Activated CD8-positive, alpha-beta memory T cell treated with anti-CD3 and anti-CD28 coated beads for 36 hours (primary cell): ENCODE data around the gene PSAPL1. TPM values are rescaled to one million over a fixed set of nuclear protein-coding genes. Genes with fewer than 3 reads are reported as not detected.
"Not testable (repeated sequence)": the region's sequence is repeated elsewhere in the genome, so short reads cannot be mapped to it uniquely, and the experiment has no call there.

ENCODE experiments used
- CTCF ChIA-PET: fragments of 350-600 bp; sonication (Branson Sonifier 250); formaldehyde crosslinking; loops from one replicate; lab custom pipeline; 2021; ENCODE audit warnings: antibody characterized with exemption; lab: Charles Lee
- POLR2A ChIA-PET: fragments of 350-600 bp; sonication (Branson Sonifier 250); formaldehyde crosslinking; loops from one replicate; lab custom pipeline; 2021; ENCODE audit warnings: antibody characterized with exemption; lab: Charles Lee
- total RNA-seq, 2 experiments: library from RNA; stranded (reverse); gene quantifications; one replicate each; pipeline ENCODE4 v1.2.3, GENCODE V29; 2021

PSAPL1 gene
- total RNA-seq, 2 experiments from 2014 or later, result not detected

DNA sequence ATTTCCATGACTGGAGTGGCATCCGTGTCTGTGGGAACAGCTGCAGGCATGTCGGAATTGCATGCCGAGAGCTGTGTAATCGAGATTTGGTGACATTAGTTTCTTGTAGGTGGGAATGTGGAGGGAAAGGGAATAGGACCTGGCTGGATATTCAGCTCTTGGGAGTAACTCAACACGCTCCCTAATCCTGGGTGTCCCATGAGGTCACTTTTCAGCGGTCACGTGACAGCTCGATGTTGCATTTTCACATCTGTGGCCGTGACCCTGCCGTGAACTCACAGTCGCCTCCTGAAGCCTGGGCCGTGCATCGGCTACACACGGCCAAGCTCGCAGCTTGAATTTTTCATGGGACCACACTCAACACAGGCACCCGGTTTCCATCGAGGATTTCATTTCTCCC is 25.8 kb upstream of the PSAPL1 start:
- POLR2A ChIA-PET, result no interaction called here
- CTCF ChIA-PET, result interaction anchor here (0.5 kb wide), 1 partner anchor 529 kb away, joined by 3 read pairs; no protein-coding TSS in a partner anchor

DNA sequence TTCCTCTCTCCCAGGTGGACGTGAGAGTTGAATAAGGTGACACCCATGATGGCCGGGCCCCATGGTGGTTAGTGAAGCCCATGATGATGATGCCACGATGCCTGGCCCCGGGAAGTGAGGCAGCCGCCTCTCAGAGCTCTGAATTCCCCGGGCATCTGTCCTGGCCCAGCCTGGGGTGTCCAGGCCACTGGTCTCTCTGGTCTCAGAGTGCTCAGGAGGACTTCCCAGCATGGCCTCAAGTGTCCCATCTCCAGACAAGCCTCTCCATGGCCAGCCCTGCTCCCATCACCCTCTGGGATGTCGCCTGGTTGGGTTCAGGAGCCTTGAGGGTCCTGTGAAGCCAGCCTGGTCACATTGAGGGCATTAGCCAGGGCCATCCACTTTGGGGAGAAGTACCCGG is 24.7 kb upstream of the PSAPL1 start:
- ChIA-PET CTCF (no interaction called here), POLR2A (no interaction called here)

DNA sequence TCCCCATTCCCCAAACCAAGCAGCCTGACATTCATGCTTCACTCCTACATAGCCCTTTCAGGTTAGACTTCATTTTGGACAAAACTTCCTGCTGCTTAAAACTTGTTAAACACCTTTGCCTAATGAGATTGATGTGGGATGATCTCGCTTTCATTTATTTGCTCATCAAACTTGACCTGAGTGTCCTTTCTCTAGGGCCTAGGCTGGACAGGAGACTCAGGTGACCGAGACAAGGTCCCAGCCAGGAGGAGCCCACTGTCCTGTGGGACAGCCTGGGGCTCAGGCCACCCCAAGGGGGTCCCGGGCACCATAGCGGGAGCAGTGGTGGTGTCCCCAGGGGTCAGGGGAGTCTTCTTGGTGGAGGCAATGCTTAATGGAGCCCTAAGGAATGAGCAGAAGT is 23.7 kb upstream of the PSAPL1 start:
- CTCF ChIA-PET, result no interaction called here
- POLR2A ChIA-PET, result no interaction called here

DNA sequence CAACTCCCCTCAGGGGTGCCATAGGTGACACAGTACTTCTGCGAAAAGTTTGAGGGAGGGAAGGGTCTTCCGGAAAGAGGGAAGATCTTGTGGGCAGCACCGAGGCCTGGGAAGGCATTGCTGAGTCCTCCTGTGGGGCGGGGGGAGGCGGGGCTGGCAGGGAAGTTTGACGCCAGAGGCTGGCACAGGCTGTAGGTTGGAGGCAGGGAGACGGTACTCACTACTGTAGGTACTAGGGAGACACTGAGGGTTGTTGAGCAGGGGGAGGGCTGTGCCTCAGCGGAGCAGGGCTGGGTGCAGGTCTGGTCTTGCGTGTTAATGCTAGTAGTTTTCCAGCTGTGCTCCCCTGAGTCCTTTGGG is 23.3 kb upstream of the PSAPL1 start:
- CTCF ChIA-PET, result no interaction called here
- POLR2A ChIA-PET, result no interaction called here

DNA sequence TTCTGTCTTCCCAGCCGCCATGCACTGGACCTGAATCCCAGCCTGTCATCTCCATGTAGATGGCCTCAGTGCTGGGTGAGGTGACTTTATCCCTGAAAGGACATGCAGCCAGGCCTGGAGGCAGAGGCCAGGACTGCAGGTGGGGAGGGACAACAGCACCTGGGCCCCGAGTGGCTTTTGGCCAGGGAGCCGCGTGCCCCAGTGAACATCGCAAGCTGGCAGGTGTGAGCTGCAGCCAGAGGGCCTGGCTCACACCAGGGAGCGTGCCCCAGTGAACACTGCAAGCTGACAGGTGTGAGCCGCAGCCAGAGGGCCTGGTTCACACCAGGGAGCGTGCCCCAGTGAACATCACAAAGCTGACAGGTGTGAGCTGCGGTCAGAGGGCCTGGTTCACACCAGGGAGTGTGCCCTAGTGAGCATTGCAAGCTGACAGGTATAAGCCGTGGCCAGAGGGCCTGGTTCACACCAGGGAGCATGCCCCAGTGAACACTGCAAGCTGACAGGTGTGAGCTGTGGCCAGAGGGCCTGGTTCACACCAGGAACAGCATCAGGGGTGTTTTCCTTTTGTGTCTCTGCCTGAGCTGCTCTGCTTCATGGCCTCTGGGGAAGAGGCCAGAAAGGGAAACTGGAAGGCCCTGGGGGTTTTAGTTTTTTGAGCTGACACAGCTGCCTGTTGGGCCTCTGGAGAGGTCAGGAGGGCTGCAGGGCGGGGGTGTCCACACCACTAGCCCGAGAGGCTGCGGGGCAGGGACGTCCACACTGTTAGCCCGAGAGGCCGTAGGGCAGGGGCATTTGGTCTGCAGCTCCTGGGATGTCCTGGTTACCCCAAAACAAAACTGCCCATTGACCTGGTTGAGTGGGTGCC is 22.7 kb upstream of the PSAPL1 start:
- ChIA-PET CTCF (no interaction called here), POLR2A (no interaction called here)

DNA sequence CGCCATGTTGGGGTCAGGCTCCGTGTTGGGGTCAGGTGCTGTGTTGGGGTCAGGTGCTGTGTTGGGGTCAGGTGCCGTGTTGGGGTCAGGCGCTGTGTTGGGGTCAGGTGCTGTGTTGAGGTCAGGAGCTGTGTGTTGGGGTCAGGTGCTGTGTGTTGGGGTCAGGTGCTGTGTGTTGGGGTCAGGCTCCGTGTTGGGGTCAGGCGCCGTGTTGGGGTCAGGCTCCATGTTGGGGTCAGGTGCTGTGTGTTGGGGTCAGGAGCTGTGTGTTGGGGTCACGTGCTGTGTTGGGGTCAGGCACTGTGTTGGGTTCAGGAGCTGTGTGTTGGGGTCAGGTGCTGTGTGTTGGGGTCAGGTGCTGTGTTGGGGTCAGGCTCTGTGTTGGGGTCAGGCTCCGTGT is 18.1 kb upstream of the PSAPL1 start:
- CTCF ChIA-PET, POLR2A ChIA-PET: not testable (repeated sequence)

DNA sequence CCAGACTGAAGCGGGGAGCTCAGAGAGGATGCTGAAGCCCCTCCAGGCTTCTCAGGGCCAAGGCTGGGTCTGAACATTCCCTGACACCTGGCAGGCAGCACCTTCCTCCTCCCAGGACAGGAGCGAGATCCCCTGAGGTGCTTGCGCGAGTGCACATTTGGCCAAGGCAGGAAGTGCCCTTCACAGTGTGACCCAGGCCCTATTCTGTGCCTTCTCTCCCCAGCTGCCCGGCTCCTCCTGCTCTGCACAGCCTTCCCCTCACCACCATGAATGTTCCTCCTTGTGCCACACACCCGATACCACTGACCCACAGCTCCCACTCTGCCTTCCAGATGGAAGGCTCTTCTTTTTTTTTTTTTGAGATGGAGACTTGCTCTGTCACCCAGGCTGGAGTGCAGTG is 17.1 kb upstream of the PSAPL1 start:
- CTCF ChIA-PET, result no interaction called here
- POLR2A ChIA-PET, result no interaction called here

DNA sequence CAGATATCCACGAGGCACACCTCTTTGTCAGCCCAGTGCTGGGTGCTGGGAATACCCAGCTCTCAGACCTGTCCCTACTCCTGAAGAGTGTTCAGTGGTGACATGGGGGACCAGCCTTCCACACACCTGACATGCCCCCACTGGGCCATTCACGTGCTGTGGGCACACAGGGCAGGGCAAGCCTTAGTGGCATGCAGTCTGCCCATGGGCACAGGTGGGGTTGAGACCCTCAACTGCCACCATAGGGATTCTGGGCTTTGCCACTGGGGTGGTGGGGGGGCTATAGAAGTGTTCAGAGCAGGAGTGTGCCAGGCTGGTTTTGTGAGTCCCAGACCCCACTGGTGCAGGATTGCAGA is 16.7 kb upstream of the PSAPL1 start:
- POLR2A ChIA-PET, result no interaction called here

DNA sequence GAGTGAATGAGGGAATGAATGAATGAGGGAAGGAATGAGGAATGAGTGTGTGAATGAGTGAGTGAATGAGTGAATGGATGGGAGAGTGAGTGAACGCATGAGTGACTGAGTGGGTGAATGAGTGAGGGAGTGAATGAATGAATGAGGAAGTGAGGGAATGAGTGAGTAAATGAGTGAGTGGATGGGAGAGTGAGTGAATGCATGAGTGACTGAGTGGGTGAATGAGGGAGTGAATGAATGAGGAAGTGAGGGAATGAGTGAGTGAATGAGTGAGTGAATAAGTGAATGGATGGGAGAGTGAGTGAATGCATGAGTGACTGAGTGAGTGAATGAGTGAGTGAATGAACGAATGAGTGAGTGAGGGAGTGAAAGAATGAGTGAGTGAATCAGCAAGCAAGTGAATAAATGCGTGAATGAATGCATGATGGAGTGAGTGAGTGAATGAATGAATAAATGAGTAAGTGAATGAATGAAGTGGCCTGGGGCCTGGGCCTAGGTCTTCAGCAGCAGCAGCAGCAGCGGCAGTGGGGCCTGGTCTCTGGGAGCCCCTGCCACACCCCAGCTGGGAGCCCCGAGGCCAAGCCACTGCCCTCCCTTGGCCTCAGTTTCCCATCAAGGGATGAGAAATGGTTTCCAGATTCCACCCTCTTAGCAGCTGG is 16.2 kb upstream of the PSAPL1 start:
- POLR2A ChIA-PET, result no interaction called here
- CTCF ChIA-PET, result no interaction called here

More for the DNA sequence above, 16.7 kb upstream of the PSAPL1 start:
- CTCF ChIA-PET, result no interaction called here

DNA sequence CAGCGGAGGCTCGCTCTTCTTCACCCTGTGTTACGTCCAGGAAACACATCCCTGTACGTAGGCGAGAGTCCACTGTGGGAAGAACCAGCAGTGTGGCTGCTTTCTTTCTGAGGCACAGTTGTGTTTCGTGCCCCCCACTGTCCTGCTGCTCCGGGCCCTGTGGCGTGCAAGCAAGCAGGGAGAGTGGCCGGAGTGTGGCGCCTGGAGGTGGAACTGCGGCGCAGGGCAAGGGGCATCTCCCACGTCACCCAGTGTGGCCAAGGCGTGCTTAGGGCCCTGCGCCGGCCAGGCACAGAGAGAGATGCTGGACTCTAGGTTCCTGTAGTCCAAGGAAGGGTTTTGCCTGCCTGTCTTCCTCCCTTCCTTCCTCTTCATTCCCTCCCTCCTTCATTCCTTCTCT is 13.3 kb upstream of the PSAPL1 start:
- ChIA-PET CTCF (no interaction called here), POLR2A (no interaction called here)

DNA sequence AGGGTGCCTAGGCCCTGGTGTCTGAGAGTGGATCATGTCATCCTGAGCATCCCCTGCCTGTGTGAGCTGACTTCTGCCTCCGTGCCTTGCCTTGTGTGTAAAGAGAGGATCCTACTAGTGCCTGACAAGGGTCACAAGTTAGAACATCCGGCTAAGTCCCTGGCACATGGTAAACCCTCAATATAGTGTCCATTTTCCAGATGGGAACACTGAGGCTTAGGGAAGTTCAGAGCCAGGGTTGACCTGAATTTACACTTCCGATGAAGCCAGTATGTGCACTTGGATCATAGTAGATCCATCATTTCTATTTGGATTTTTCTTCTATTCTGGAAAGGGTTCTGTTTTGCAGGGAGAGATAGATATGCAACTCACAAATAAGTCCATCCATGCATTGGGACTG is 12.5 kb upstream of the PSAPL1 start:
- CTCF ChIA-PET, result no interaction called here

DNA sequence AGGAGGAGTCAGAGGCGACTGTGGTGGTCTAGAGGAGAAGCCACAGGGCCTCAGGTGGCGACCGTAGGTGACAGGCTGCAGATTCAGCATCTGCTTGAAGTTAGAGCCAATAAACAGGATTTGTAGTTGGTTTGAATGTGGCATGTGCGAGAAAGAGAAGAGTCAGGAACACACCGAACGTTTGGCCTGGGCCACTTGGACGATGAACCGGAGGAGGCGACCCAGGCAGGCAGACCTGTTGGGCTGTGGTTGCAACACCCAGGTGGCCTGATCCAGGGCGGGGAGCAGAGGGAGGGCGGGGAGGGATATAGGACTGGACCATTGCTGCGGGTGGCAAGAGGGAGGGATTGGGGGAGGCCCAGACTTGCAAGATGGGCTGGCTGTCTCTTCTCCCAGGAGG is 10.0 kb upstream of the PSAPL1 start:
- ChIA-PET POLR2A (no interaction called here), CTCF (no interaction called here)

More for the DNA sequence above, 12.5 kb upstream of the PSAPL1 start:
- POLR2A ChIA-PET, result no interaction called here

DNA sequence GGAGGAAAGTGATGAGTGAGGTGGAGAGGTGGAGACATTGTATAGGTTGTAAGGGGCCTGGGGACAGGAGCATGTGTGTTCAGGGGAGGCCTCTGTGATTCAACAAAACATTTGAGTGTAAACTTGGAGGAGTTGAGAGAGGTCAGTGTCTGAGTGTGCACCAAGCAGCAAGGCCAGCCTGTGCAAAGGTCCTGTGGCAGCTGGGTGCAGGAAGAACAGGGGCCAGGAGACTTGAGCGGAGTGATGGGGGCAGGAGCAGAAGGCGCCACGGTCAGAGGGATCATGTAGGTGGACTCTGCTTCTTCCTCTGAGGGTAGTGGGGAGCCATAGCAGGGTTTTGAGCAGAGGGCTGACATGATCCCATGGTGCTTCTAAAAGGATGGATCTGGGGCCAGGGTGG is 9.6 kb upstream of the PSAPL1 start:
- ChIA-PET CTCF (no interaction called here), POLR2A (no interaction called here)

DNA sequence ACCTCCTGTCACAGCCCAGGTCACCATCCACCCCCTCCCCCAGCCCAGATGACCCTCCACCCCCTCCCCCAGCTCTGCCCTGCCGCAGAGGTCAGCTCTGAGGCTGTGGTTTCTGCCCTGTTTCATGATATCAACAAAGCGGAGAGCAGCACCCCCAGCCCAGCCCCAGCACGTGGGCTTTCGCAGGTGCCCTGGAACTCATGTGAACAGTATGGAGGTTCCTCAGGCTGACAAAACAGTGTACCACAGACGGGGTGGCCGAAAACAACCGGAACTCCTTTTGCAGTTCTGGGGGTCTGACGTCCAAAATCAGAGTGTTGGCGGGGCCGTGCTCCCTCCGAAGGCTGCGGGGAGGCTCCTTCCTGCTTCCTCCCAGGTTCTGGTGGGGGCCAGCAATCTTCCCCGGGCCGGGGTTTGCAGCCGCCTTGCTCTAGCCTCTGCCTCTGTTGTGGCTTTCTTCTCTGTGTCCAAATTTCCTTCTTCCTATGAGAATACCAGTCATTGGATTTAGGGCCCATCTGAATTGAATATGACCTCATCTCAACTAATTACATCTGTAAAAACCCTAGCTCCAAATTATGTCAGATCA is 7.9 kb upstream of the PSAPL1 start:
- ChIA-PET POLR2A (no interaction called here), CTCF (no interaction called here)

DNA sequence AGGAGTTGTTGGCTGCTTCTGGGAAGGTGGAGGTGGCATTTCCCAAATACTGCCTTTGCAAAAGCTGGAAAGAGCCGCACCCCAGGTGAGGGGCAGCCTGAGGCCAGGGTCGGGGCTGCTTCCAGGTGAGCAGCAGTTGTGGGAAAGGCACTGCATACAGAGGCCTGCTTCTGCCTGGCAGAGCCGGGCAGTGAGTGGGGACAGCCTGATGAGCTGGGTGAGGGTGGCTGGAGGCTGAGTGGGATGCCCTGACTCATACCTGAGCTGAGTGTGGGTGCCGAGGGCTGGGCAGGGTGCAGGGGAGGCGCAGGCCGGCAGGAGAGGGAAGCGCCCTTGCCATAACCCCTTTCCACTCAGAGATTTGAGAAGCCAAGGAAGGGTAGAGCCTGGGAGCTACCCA is 6.5 kb upstream of the PSAPL1 start:
- POLR2A ChIA-PET, result no interaction called here
- CTCF ChIA-PET, result no interaction called here

DNA sequence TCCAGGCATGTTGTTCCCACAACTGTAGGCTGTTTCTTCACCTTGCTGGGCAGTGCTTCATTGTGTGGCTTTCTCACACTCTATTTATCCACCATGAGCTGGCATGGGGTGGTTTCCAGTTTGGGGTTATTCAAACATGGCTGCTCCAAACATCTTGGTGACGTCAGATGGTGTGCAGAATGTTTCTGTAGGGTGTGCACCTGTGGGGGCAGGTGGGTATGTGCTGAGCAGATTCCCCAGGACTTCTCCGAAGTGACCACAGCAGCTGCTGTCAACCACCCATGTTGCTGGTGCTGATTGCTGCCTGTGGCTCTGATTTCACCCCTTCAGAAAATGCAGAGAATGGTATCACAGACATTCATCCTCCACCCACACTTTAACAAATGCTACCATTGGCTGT is 5.0 kb upstream of the PSAPL1 start:
- ChIA-PET POLR2A (no interaction called here), CTCF (no interaction called here)

DNA sequence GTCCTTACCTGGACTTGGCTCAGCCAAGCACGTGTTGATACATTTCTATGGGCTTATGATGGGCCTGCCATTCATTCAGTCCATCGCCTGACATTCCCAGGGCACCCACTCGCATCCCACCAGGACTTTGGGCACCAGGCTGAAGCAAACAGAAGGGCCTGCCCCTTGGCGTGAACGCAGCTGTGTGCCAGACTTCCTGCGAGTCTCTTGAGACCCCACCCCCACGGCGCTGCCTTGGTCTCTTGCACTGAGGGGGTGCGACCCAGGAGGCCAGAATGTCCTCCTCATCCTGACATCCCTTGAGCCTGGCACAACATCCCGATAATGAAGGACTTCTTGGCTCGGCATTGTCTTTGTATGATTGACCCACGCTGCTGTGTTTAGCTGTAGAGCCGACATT is 1.5 kb upstream of the PSAPL1 start:
- POLR2A ChIA-PET, result no interaction called here

DNA sequence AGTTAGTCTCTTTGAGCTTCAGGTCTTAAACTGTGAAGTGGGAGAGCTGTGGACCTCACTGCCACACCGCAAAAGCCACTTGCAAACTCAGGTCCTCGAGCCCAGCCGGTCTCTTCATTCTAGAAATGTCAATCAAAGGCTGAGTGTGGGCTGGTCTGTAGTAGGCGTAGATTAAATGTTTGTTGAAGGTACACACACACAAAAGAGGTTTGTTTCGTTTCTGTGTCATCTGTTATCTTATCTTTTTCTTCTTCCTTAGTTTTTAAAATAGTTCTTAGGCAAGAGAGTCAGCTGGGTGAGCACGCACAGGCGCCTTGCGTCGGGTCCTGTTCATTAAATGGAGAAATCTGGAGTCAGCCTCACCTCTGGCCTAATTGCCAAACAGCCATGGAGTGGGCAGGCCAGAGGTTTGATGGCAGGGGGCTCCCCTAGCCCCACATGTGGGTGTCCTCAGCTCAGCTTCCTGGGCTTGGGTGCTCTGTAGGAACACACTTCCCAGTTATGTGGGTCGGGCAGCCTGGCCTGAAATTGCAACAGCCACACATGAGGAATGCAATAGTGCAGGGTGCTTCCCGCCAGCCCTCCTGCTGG is 836 bp upstream of the PSAPL1 start:
- ChIA-PET POLR2A (no interaction called here), CTCF (no interaction called here)

More for the DNA sequence above, 1.5 kb upstream of the PSAPL1 start:
- CTCF ChIA-PET, result no interaction called here

DNA sequence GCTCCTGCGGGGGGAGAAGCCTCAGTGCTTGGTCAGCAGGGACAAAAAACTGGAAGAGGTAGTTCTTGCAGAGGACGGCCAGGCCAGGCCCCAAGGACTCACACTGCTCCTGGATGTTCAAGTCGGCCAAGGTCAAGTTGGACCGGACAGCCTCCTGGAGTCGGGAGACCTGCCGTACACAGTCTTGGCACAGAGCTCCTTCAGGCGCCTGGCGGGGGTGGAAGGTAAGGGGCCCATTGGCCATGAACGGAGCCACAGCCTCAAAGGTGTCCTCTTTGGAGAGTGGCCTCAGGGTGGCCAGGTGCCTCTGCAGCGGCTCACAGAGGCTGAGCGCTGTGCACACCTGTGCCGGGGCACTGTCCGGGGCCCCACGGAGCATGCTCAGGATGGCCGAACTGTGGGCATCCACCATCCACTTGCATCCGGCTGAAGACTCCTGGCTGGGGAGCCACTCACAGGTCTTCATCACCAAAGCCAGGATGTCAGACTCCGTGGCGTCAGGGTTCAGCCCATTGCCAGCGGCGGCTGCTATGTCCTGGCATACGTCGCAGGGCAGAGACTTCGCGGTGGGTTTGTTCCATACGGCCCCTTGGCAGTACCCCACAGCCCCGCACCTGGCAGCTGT is 477 bp downstream of the PSAPL1 start:
- CTCF ChIA-PET, result no interaction called here
- POLR2A ChIA-PET, result no interaction called here
